GM12875 (cell line): ENCODE measurements around the gene TEX261.
A peak's percentile ranks its signal among the peaks of the same experiment; 100 is the strongest.

Experiments used
- H3K4me3 ChIP-seq: one replicate; pipeline ENCODE4 v1.5.1; 2011; ENCODE audit warnings: low read depth, low read length, control low read depth
- TF ChIP-seq, protein P1 (sequence below): IDR thresholded peaks from 2 replicates; pipeline ENCODE4 v1.5.1; 2011; ENCODE audit warnings: low read depth, mild to moderate bottlenecking, control low read depth, inconsistent platforms, low read length, moderate library complexity, borderline replicate concordance; ENCODE audit not compliant: insufficient read depth

Gene TEX261

DNA sequence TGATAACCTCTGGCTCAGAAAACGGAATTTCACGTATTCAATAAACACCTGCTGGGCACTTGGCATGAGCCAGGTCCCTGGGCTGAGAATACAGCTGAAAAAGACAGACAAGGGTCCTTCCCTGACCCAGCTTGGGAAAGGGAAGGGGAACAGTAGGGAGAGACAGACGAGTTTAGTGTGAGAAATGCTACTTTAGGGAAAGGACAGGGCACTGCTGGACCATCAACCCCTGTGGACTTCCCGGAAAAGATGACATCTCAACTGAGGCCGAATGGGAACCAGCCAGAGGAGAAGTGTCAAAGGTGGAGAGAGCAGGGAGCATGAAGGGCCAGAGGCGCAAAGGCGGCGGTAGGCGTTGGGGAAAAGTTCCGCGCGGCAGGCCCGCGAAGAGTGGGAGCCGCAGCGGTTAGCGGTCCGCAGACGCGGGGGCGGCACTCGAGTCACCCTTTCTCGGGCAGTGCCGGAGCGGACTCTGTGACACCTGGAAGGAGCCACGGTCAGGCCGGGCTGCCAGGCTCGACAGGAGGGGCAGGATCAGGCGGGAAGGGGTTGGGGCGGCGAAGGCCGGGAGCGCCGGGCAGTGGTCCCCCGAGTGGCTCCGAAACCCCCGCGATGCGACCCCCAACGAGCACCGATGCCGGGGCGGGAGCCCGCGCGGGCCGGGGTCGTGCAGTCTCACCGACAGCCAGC is 519 bp downstream of the TEX261 start:
- peak overlapping the region; percentile 91 for H3K4me3 ChIP-seq
- TF ChIP-seq, protein P1, sequence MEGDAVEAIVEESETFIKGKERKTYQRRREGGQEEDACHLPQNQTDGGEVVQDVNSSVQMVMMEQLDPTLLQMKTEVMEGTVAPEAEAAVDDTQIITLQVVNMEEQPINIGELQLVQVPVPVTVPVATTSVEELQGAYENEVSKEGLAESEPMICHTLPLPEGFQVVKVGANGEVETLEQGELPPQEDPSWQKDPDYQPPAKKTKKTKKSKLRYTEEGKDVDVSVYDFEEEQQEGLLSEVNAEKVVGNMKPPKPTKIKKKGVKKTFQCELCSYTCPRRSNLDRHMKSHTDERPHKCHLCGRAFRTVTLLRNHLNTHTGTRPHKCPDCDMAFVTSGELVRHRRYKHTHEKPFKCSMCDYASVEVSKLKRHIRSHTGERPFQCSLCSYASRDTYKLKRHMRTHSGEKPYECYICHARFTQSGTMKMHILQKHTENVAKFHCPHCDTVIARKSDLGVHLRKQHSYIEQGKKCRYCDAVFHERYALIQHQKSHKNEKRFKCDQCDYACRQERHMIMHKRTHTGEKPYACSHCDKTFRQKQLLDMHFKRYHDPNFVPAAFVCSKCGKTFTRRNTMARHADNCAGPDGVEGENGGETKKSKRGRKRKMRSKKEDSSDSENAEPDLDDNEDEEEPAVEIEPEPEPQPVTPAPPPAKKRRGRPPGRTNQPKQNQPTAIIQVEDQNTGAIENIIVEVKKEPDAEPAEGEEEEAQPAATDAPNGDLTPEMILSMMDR = no peak

DNA sequence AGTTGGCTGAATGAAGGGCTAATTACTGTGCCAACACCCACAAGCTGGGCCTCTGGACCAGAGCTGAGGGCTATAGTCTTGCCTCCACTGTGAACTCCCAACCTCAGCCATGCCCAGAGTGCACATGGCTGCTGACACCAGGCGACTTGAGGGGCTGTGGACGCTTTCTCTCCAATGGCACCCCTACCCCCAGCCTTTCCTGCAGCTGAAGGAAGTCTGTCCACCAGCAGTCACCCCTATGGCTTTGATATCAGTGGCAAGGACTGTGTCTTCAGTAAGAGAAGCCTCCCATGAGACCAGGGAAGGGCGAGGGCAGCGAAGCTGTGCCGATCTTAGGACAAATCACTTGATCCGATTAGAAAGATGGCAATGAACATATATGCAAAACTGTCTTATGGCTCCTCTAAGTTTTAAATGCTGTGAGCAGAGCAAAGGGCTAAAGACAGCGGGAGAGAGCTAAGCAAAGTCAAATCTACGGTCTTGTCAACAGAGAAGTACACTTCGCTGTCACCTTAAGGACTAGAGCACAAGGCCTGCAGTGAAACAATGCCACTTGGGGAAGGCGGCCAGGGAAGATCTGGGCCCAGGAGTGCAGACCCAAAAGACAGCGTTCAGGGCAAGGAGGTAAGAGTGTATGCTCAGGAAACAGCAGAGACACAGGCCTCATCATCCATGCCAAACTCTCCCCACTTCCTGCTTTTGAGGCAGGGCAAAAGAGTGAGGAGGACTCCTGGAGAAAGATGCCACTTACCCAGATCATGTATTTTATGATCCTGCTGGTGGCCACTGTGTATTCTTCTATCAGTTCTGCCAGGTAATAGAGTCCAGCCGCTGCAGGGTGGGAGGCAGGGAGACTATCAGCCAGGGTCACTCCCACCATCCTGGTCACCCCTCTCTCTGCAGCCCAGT is 1.5 kb downstream of the TEX261 start:
- TF ChIP-seq, protein P1 = no peak
- H3K4me3 ChIP-seq = peak overlapping the region; percentile 11

DNA sequence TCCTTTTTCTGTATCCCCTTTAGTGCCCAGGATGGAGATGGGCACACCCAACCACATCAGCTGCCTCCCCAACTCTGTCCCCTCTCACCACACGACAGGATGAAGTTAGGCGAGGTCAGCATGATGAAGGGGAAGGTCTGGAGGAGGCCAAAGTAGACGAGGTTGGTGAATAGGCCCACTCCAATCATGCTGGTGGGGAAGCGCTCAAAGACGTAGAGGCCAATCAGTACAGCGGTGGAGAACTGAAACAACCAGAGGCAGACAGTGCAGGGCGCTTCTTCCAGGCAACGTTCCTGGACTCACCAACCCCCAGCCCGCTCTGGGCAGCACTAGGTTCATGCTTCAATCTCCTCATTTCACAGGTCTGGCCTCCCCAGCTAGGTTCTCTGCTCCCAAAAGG is 2.9 kb downstream of the TEX261 start:
- H3K4me3 ChIP-seq = no peak overlapping the region
- TF ChIP-seq, protein P1 = no peak

DNA sequence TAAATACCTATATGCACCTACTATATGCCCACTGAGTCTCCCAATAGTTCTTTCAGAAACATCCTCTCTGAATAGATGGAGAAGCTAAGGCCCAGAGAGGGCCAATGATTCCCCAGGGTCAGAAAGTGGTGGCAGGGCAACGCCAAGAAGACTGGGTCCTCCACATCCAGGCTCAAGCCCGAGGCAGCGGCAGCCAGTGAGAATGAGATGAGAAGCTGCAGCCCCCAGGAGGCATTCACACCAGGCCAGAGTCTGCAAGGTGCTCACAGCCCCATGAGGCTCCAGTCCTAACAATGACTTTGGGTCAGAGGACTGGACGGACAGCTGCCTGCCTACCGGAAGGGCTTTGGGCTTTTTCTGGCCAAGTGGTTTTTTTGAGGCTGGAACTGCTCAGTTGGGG is 3.5 kb downstream of the TEX261 start:
- TF ChIP-seq, protein P1 = no peak
- H3K4me3 ChIP-seq = no peak overlapping the region

DNA sequence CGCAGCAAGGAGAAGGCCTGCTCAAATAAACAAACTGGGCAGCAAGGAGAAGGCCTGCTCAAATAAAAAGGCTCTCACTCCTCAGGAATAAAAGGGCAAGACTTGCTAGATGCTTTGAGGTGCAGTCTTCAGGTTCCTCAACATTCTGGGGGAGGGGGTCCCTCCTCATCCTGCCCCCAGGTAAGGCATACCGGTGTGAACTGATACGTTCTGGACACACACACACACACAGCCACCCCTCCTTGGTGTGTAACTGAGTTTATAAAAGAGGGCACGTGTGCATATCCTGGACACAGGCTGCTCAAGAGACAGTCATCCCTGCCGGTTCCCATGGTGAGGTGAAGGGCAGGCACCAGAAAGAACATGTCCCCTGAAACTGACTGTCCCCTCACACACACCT is 4.5 kb downstream of the TEX261 start:
- H3K4me3 ChIP-seq = no peak overlapping the region
- TF ChIP-seq, protein P1 = no peak

DNA sequence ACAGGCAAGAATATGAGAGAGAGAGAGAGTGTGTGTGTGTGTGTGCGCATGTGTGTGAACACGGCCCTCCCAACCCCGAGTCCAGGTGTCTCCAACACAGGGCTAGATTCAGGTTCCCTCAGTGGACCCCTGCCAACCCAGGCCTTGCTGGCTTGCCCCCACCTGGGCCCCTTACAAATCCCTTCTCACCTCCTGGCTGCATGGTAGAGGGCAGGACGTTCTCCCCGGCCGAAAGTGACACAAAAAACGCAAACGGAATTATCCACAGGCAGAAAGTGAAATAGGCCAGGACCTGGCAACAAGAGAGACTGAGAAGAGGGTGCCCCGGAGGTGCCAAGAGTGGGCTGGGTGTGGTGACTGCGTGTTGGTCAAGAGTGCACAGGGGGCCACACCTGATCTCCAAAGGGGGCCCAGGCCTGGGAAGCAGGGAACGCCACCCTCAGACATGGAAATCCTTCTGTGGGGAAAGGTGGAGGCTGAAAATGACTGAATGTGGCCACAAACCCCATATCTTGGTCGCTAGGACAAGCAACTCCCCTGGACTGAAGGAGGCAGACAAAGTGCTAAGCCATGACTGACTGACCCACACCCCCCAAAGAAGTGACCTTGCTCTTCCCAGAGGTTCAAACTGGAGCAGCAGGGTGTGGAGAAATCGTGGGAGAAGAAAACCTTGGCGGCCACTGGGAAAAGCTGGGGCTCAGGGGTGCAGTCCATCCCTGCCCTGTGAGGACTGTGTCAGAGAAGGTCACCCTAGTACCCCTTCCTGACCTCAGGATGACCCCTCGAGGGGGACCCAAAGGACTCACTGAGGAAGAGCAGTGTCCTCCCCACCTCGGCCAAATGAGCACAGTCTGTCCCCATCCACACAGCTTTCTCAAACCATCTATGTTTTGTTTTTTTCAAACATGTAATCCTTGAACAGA is 5.7 kb downstream of the TEX261 start:
- TF ChIP-seq, protein P1 = no peak
- no peak overlapping the region for H3K4me3 ChIP-seq
